Measurements from ENCODE around the gene GYG1.

The GYG1 gene

GRCh38 chr3:148991219-148992026 lies at the start of gene GYG1:
GYG1 (plus strand) TSS chr3:148991540; CDS start chr3:148991641, 101 bp downstream.
- peak; percentile 60 for DNase-seq (ENCODE audit: low read depth)

- DNase-seq (ENCODE audit: low read depth), result peak; percentile 83
Measured at GRCh38 chr3:148943506-148944205, 47.7 kb upstream of the GYG1 start.

- DNase-seq (ENCODE audit: low read depth), result no peak
Measured at GRCh38 chr3:148945116-148945515, 46.2 kb upstream of the GYG1 start.

GRCh38 chr3:148948913-148949657 lies 42.3 kb upstream of the GYG1 start:
- DNase-seq (ENCODE audit: low read depth), result no peak

GRCh38 chr3:148950806-148951205 lies 40.5 kb upstream of the GYG1 start:
- no peak for DNase-seq (ENCODE audit: low read depth)

- no peak for DNase-seq (ENCODE audit: low read depth)
Measured at GRCh38 chr3:148951599-148952361, 39.6 kb upstream of the GYG1 start.

GRCh38 chr3:148953094-148953493 lies 38.2 kb upstream of the GYG1 start:
- no peak for DNase-seq (ENCODE audit: low read depth)

- DNase-seq (ENCODE audit: low read depth), result no peak
Measured at GRCh38 chr3:148954981-148955380, 36.4 kb upstream of the GYG1 start.

- DNase-seq (ENCODE audit: low read depth), result peak; percentile 98
Measured at GRCh38 chr3:148955544-148956346, 35.6 kb upstream of the GYG1 start.

GRCh38 chr3:148957586-148957985 lies 33.8 kb upstream of the GYG1 start:
- DNase-seq (ENCODE audit: low read depth), result no peak

- DNase-seq (ENCODE audit: low read depth), result no peak
Measured at GRCh38 chr3:148958696-148959095, 32.6 kb upstream of the GYG1 start.

GRCh38 chr3:148962513-148962912 lies 28.8 kb upstream of the GYG1 start:
- DNase-seq (ENCODE audit: low read depth), result peak; percentile 81

- no peak for DNase-seq (ENCODE audit: low read depth)
Measured at GRCh38 chr3:148964809-148965208, 26.5 kb upstream of the GYG1 start.

- no peak for DNase-seq (ENCODE audit: low read depth)
Measured at GRCh38 chr3:148968321-148968720, 23.0 kb upstream of the GYG1 start.

- no peak for DNase-seq (ENCODE audit: low read depth)
Measured at GRCh38 chr3:148970271-148970670, 21.1 kb upstream of the GYG1 start.

GRCh38 chr3:148971401-148972163 lies 19.8 kb upstream of the GYG1 start:
- DNase-seq (ENCODE audit: low read depth), result no peak

- DNase-seq (ENCODE audit: low read depth), result no peak
Measured at GRCh38 chr3:148974726-148975125, 16.6 kb upstream of the GYG1 start.

GRCh38 chr3:148975248-148975647 lies 16.1 kb upstream of the GYG1 start:
- DNase-seq (ENCODE audit: low read depth), result peak; percentile 24

GRCh38 chr3:148975696-148976095 lies 15.6 kb upstream of the GYG1 start:
- no peak for DNase-seq (ENCODE audit: low read depth)

GRCh38 chr3:148981273-148981672 lies 10.1 kb upstream of the GYG1 start:
- no peak for DNase-seq (ENCODE audit: low read depth)
